HEK293T (cell line): Measurements from ENCODE around the gene SVIL.

Experiments
- CTCF ChIA-PET: fragments of 350-600 bp; formaldehyde crosslinking; extraction: SDS; loops from one replicate; lab custom pipeline; 2021; ENCODE audit warnings: antibody characterized with exemption, inconsistent platforms; lab: Yijun Ruan, JAX
- POLR2A ChIA-PET: fragments of 350-600 bp; formaldehyde crosslinking; extraction: SDS; loops from one replicate; lab custom pipeline; 2020; ENCODE audit warnings: antibody characterized with exemption, inconsistent platforms; lab: Yijun Ruan, JAX
- DNase-seq: peaks from one replicate; pipeline ENCODE4 v3.0.0; 2012; ENCODE audit warnings: mixed read lengths; ENCODE audit errors: extremely low spot score
- ARNT ChIP-seq: fragments of 450-650 bp; IDR thresholded peaks from 2 replicates; pipeline ENCODE4 v1.6.1; 2017; ENCODE audit warnings: mild to moderate bottlenecking
- BHLHE40 ChIP-seq: fragments of 450-650 bp; IDR thresholded peaks from 2 replicates; pipeline ENCODE4 v1.6.1; 2016; ENCODE audit warnings: mild to moderate bottlenecking, moderate library complexity, borderline replicate concordance
- CTBP1 ChIP-seq: fragments of 450-650 bp; IDR thresholded peaks from 2 replicates; pipeline ENCODE4 v1.6.1; 2016; ENCODE audit warnings: borderline replicate concordance
- ELF4 ChIP-seq: fragments of 450-650 bp; IDR thresholded peaks from 2 replicates; pipeline ENCODE4 v1.6.1; 2017; ENCODE audit warnings: antibody characterized with exemption
- FOXA1 ChIP-seq: fragments of 450-650 bp; IDR thresholded peaks from 2 replicates; pipeline ENCODE4 v1.6.1; 2016; ENCODE audit warnings: mild to moderate bottlenecking
- FOXK2 ChIP-seq: fragments of 450-650 bp; IDR thresholded peaks from 2 replicates; pipeline ENCODE4 v1.6.1; 2016; ENCODE audit warnings: mild to moderate bottlenecking
- FOXM1 ChIP-seq: fragments of 450-650 bp; IDR thresholded peaks from 2 replicates; pipeline ENCODE4 v1.6.1; 2017; ENCODE audit warnings: mild to moderate bottlenecking, borderline replicate concordance
- HDGF ChIP-seq: fragments of 450-650 bp; IDR thresholded peaks from 2 replicates; pipeline ENCODE4 v1.6.1; 2017; ENCODE audit warnings: antibody characterized with exemption, borderline replicate concordance
- L3MBTL2 ChIP-seq: fragments of 450-650 bp; conservative IDR thresholded peaks from 2 replicates; pipeline ENCODE4 v1.6.1; 2016; ENCODE audit warnings: mild to moderate bottlenecking
- LEF1 ChIP-seq: fragments of 450-650 bp; IDR thresholded peaks from 2 replicates; pipeline ENCODE4 v1.6.1; 2017; ENCODE audit warnings: mild to moderate bottlenecking, borderline replicate concordance
- NFRKB ChIP-seq: fragments of 450-650 bp; IDR thresholded peaks from 2 replicates; pipeline ENCODE4 v1.6.1; 2016; ENCODE audit warnings: mild to moderate bottlenecking, moderate library complexity
- PKNOX1 ChIP-seq: fragments of 450-650 bp; IDR thresholded peaks from 2 replicates; pipeline ENCODE4 v1.6.1; 2016
- SP1 ChIP-seq: fragments of 450-650 bp; IDR thresholded peaks from 2 replicates; pipeline ENCODE4 v1.6.1; 2017
- SUZ12 ChIP-seq: fragments of 450-650 bp; IDR thresholded peaks from 2 replicates; pipeline ENCODE4 v1.6.1; 2016; ENCODE audit warnings: mild to moderate bottlenecking
- TARDBP ChIP-seq: fragments of 450-650 bp; IDR thresholded peaks from 2 replicates; pipeline ENCODE4 v1.6.1; 2016
- ZNF384 ChIP-seq: fragments of 450-650 bp; IDR thresholded peaks from 2 replicates; pipeline ENCODE4 v1.6.1; 2016

SVIL gene

GRCh38 chr10:29663718-29664117 lies 28.9 kb upstream of the SVIL start:
- TF ChIP-seq FOXK2 (no peak), SP1 (no peak), HDGF (no peak), L3MBTL2 (no peak), LEF1 (no peak), ELF4 (no peak), NFRKB (no peak), TARDBP (no peak), BHLHE40 (no peak), FOXM1 (no peak), FOXA1 (no peak), CTBP1 (no peak), ARNT (no peak), SUZ12 (no peak), PKNOX1 (no peak), ZNF384 (no peak)
- POLR2A ChIA-PET: no interaction called here
- no peak for DNase-seq
- CTCF ChIA-PET: no interaction called here

DNA sequence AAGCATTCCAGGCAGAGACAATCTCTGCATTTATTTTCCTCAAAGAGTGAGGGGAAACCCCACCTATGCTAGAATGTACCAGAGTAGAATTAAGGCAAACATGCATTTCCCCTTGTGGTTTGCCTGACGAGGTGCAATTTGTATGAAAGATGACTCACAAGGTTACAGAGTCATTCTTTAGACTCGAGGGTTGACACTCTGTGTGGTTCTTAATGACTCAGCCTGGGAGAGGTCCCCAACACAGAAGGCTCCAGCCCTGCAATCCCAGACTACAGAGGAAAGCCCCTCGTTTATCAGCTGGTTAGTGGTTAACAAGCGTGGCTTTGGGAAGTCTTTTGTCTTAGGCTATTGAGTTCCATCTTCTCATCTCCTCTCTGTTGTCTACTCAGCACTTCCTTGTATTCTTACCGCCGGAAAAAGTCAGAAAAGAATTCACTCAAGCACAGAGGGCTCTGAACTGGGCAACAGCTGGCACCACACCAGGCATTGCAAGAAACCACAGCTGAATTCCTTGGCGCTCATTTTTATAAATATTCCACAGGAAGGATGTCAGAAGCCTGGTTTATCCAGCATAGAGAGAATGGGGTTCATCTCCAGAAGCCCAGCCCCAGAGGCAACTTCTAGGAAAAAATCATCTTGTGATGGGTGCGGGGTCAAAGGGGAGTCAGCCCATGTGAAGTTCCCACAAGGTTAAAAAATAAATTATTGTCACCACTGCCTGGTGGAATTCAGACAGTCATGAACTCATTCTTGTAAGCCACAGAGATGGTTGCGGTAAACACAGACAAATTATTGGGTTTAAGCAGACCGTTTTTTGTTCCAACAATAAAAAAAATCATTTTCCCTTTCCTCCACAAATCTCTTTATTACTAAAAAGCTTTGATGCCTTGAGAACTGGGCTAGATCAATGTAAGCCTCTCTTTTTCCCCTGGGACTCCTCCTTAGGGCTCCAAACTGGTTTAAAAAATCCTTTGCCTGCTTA lies 24.5 kb upstream of the SVIL start:
- peak; percentile 19 for DNase-seq
- CTCF ChIA-PET: interaction anchor here (0.7 to 1.5 kb wide), 3 partner anchors 15 to 705 kb away, joined by 3 read pairs; no protein-coding TSS in a partner anchor

GRCh38 chr10:29657719-29658274 lies 23.0 kb upstream of the SVIL start:
- TF ChIP-seq ARNT (peak; percentile 93), NFRKB (no peak), ZNF384 (no peak), TARDBP (no peak)
- ChIA-PET CTCF (interaction anchor here (0.6 to 1.2 kb wide), 3 partner anchors 14 to 1174 kb away, joined by 3 read pairs; no protein-coding TSS in a partner anchor), POLR2A (no interaction called here)
- DNase-seq: no peak

More for the DNA sequence above, 24.5 kb upstream of the SVIL start:
- no peak for TF ChIP-seq FOXK2
- TF ChIP-seq ELF4: no peak
- TF ChIP-seq HDGF: no peak
- POLR2A ChIA-PET: no interaction called here

DNA sequence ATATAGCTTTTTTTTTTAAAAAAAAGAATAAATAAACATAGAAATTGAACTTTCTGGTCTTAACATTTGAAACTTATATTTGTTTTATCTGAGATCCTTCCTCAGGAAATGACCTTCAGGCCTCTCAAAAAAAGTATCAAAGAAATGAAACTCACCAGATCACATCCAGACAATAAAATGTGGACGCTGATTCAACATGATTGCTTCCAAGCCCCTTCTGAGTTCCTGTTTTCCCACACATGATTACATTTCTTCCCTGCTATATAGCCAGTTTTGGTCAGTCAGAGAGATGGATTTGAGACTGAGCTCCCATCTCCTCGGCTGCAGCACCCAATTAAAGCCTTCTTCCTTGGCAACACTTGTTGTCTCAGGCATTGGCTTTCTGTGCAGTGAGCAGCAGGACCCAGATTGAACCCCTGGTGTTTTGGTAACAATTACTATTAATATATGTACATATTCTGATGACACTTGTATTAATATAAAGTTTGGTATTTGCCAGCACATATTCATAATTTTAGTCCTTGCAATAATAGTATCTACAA lies 21.8 kb upstream of the SVIL start:
- POLR2A ChIA-PET: no interaction called here
- CTCF ChIA-PET: no interaction called here
- no peak for DNase-seq
- no peak for TF ChIP-seq LEF1
- no peak for TF ChIP-seq BHLHE40
- no peak for TF ChIP-seq SP1
- no peak for TF ChIP-seq HDGF
- no peak for TF ChIP-seq ELF4
- no peak for TF ChIP-seq FOXA1
- TF ChIP-seq FOXK2: no peak
- TF ChIP-seq ZNF384: no peak
- no peak for TF ChIP-seq L3MBTL2

DNA sequence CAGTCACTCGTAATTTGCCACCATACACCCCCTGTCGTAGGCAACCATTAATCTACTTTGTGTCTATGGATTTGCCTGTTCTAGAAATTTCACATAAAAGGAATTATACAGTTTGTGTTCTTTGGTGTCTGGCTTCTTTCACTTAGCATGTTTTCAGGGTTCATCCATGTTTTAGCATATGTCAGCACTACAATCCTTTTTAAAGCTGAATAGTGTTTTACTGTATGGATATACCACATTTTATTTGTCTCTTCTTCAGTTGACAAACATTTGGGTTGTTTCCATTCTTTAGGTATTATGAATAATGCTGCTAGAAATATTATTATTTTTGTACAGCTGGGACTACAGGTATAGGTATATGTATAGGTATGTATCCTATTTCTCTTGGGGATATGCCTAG lies 17.4 kb upstream of the SVIL start:
- TF ChIP-seq FOXM1 (no peak), L3MBTL2 (no peak), TARDBP (no peak), FOXA1 (no peak), HDGF (no peak), BHLHE40 (no peak), CTBP1 (no peak), ELF4 (no peak), LEF1 (no peak), ARNT (no peak), PKNOX1 (no peak), SUZ12 (no peak), ZNF384 (no peak), FOXK2 (no peak), SP1 (no peak), NFRKB (no peak)
- CTCF ChIA-PET: interaction anchor here (0.6 kb wide), 1 partner anchor 37 kb away, joined by 5 read pairs; no protein-coding TSS in a partner anchor
- DNase-seq: no peak
- POLR2A ChIA-PET: no interaction called here

DNA sequence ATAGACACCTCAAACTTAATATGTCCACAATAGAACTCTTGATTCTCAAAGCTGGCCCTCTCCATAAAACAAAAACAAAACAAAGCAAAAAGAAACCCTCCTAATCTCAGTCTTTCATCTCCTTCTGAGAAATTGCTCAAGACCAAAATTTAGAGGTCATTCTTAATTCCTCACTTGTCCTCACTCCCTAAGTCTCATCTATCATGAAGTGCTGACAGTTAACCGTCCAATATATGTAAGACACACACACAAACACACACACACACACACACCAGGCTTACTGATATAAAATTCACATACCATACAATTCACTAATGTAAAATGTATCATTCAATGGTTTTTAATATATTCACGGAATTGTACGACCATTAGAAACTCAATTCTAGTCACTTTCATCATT lies 17.0 kb upstream of the SVIL start:
- TF ChIP-seq ZNF384 (no peak), HDGF (no peak), CTBP1 (no peak), BHLHE40 (no peak), SUZ12 (no peak), NFRKB (no peak), TARDBP (no peak), ARNT (no peak), LEF1 (no peak), FOXM1 (no peak), SP1 (no peak), ELF4 (no peak), FOXK2 (no peak), L3MBTL2 (no peak), PKNOX1 (no peak), FOXA1 (no peak)
- ChIA-PET POLR2A (no interaction called here), CTCF (interaction anchor here (0.6 kb wide), 1 partner anchor 36 kb away, joined by 5 read pairs; no protein-coding TSS in a partner anchor)
- no peak for DNase-seq
